CD4-positive, alpha-beta memory T cell (primary cell): ENCODE results near the gene ZFP91. TPM values are rescaled to one million over a fixed set of nuclear protein-coding genes. Genes with fewer than 3 reads are reported as not detected.
A peak's percentile ranks its signal among the peaks of the same experiment; 100 is the strongest.

ENCODE experiments used
- CTCF ChIA-PET: fragments of 350-600 bp; sonication (Branson Sonifier 250); formaldehyde crosslinking; loops from one replicate; lab custom pipeline; 2021; ENCODE audit warnings: inconsistent platforms; ENCODE audit not compliant: partially characterized antibody; lab: Charles Lee
- POLR2A ChIA-PET: fragments of 350-600 bp; sonication (Branson Sonifier 250); formaldehyde crosslinking; loops from one replicate; lab custom pipeline; 2021; ENCODE audit not compliant: partially characterized antibody; lab: Charles Lee
- DNase-seq, 5 donors: peaks; one replicate each; pipeline versions ENCODE4 v3.0.0 to v3.0.0-alpha.2; 2020 to 2022; ENCODE audit warnings: mixed read lengths in 1 of 5
- H3K27ac ChIP-seq: one replicate; pipeline ENCODE4 v1.7.0; 2013; ENCODE audit warnings: low read depth, low read length
- H3K27me3 ChIP-seq: 2 replicates; pipeline ENCODE4 v1.7.0; 2013; ENCODE audit warnings: mild to moderate bottlenecking, low read length, moderate library complexity; ENCODE audit not compliant: insufficient read depth
- H3K36me3 ChIP-seq: 2 replicates; pipeline ENCODE4 v1.7.0; 2013; ENCODE audit warnings: mild to moderate bottlenecking, low read length, moderate library complexity; ENCODE audit not compliant: insufficient read depth
- H3K4me1 ChIP-seq: 2 replicates; pipeline ENCODE4 v1.7.0; 2013; ENCODE audit warnings: mild to moderate bottlenecking, low read length, moderate library complexity; ENCODE audit not compliant: insufficient read depth
- H3K4me3 ChIP-seq, 2 donors: one replicate each; pipeline ENCODE4 v1.7.0; 2013; ENCODE audit warnings: low read length in 2 of 2, mild to moderate bottlenecking in 1 of 2
- H3K9me3 ChIP-seq, 2 donors: one replicate each; pipeline ENCODE4 v1.7.0; 2013; ENCODE audit warnings: low read length in 2 of 2, control low read depth in 1 of 2; ENCODE audit not compliant: control insufficient read depth in 1 of 2
- H3K27ac Mint-ChIP-seq, 7 donors: one replicate each; pipeline ENCODE4 v1.8.0; 2020 to 2021; ENCODE audit warnings: mixed read lengths in 7 of 7, mild to moderate bottlenecking in 6 of 7, inconsistent platforms in 3 of 7, moderate library complexity in 3 of 7
- H3K27me3 Mint-ChIP-seq, 2 donors: one replicate each; pipeline ENCODE4 v1.8.0; 2020 to 2021; ENCODE audit warnings: mixed read lengths in 2 of 2
- H3K36me3 Mint-ChIP-seq, 2 donors: one replicate each; pipeline ENCODE4 v1.8.0; 2020 to 2021; ENCODE audit warnings: mixed read lengths in 2 of 2, inconsistent platforms in 1 of 2, mild to moderate bottlenecking in 1 of 2
- H3K4me1 Mint-ChIP-seq, 4 donors: one replicate each; pipeline ENCODE4 v1.8.0; 2020 to 2021; ENCODE audit warnings: mixed read lengths in 4 of 4, mild to moderate bottlenecking in 1 of 4
- H3K4me3 Mint-ChIP-seq, 8 donors: one replicate each; pipeline ENCODE4 v1.8.0; 2020 to 2021; ENCODE audit warnings: mixed read lengths in 8 of 8, mild to moderate bottlenecking in 7 of 8, moderate library complexity in 6 of 8, inconsistent platforms in 3 of 8
- H3K9me3 Mint-ChIP-seq, 8 donors: one replicate each; pipeline ENCODE4 v1.8.0; 2020 to 2021; ENCODE audit warnings: mixed read lengths in 8 of 8, mild to moderate bottlenecking in 5 of 8, inconsistent platforms in 3 of 8, moderate library complexity in 1 of 8
- intact Hi-C: fragments of 100-400 bp; cut with micrococcal nuclease; formaldehyde crosslinking; loops from one replicate; pipeline ENCODE4 v1.15.1; 2023
- polyA plus RNA-seq, 2 donors: library from polyadenylated mRNA; unstranded; fragments of 300-500 nt; fragmentation: Illumina TruSeq; gene quantifications; one replicate each; pipeline ENCODE4 v1.2.3, GENCODE V29; 2021
- total RNA-seq, 2 experiments: library from RNA; stranded (reverse); gene quantifications; one replicate each; pipeline ENCODE4 v1.2.3, GENCODE V29; 2021

The ZFP91 gene, protein sequence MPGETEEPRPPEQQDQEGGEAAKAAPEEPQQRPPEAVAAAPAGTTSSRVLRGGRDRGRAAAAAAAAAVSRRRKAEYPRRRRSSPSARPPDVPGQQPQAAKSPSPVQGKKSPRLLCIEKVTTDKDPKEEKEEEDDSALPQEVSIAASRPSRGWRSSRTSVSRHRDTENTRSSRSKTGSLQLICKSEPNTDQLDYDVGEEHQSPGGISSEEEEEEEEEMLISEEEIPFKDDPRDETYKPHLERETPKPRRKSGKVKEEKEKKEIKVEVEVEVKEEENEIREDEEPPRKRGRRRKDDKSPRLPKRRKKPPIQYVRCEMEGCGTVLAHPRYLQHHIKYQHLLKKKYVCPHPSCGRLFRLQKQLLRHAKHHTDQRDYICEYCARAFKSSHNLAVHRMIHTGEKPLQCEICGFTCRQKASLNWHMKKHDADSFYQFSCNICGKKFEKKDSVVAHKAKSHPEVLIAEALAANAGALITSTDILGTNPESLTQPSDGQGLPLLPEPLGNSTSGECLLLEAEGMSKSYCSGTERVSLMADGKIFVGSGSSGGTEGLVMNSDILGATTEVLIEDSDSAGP
- total RNA-seq (10 to 100 TPM; 38.0 to 38.4 TPM), polyA plus RNA-seq (1 to 10 TPM; 3.8 to 7.3 TPM)

DNA sequence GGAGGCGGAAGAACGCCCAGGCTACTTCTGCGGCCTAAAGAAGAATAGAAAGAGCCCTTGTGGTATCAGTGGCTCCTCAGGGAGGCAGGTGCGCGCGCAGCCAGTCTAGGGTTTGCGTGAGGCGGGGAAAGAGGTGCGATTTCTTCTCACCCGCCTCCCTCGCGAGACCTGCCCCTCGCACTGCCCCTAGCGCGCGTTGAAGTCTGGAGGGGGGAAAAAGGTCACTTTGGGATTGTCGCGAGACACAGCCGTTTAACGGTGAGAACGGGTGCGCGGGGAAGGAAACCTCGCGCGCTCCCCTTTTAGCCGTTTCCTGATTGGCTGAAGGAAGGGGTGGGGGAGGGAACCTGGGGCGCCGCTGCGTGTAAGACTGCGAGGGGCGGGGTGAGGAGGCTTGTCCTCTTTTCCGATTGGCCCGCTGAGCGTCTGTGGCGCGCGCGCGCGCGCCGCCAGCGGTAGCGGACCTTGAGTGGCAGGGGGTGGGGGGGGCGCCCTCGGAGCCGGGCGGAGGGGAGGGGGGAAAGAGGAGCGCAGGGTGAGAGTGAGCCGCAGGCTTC lies at the start of gene ZFP91:
ZFP91 (plus strand) TSS at position 429 of the 557 bp plus-strand sequence. CDS start 219 bp downstream, outside the sequence.
- Mint-ChIP-seq H3K27ac (peak within 1 kb of the TSS; percentile 99 to 100 (median 100)), H3K9me3 (peaks cover 0 to 14% (median 0%) of the 10 kb centered on the region in 8 donors), H3K36me3 (peaks cover 0 to 36% of the 10 kb centered on the region in 2 donors), H3K4me1 (peaks cover 35 to 90% (median 59%) of the 10 kb centered on the region in 4 donors), H3K4me3 (peak within 1 kb of the TSS; percentile 93 to 99 (median 98)), H3K27me3 (peaks cover 0 to 3% of the 10 kb centered on the region in 2 donors)
- H3K4me1 ChIP-seq = peaks cover 74% of the 10 kb centered on the region
- no peaks in the 10 kb centered on the region for H3K27me3 ChIP-seq
- ChIA-PET POLR2A (interaction anchor here (0.8 to 6.4 kb wide), 11 partner anchors 8 to 1243 kb away, joined by 3 to 109 read pairs (median 5); partner anchors contain the start of genes MED19 and SSRP1), CTCF (interaction anchor here (8.6 kb wide), 1 partner anchor 12 kb away, joined by 187 read pairs; no protein-coding TSS in a partner anchor)
- peak; percentile 92 to 99 (median 95) for DNase-seq
- intact Hi-C loops = loop anchor here (1.0 to 10.0 kb wide), 16 partner anchors 10 to 1244 kb away; partner anchors contain the start of genes CLP1, FAM111B, MED19 and SELENOH
- H3K27ac ChIP-seq = peak within 1 kb of the TSS; percentile 99
- H3K4me3 ChIP-seq = peak within 1 kb of the TSS; percentile 63 to 96
- H3K9me3 ChIP-seq = no peaks in the 10 kb centered on the region
- H3K36me3 ChIP-seq = no peaks in the 10 kb centered on the region

DNA sequence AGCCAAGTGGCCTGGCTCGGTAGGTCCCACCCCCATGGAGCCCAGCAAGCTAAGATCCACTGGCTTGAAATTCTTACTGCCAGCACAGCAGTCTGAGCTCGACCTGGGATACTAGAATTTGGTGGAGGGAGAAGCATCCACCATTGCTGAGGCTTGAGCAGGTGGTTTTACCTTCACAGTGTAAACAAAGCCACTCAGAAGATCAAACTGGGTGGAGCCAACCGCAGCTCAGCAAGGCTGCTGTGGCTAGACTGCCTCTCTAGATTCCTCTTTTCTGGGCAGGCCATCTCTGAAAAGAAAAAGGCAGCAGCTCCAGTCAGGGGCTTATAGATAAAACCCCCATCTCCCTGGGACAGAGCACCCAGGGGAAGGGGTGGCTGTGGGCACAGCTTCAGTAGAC lies 48.6 kb upstream of the ZFP91 start:
- peaks cover 17% of the 10 kb centered on the region for H3K36me3 ChIP-seq
- H3K36me3 Mint-ChIP-seq = peaks cover 60 to 76% of the 10 kb centered on the region in 2 donors
- no peak overlapping the region for H3K4me3 ChIP-seq
- H3K4me3 Mint-ChIP-seq = peak overlapping the region in 7 of 8 donors; percentile 5 to 56 (median 33)
- POLR2A ChIA-PET = interaction anchor here (1.1 to 2.0 kb wide), 4 partner anchors 10 to 47 kb away, joined by 5 to 8 read pairs (median 8); partner anchors contain the start of gene LPXN
- no peaks in the 10 kb centered on the region for H3K27me3 Mint-ChIP-seq
- H3K4me1 ChIP-seq = peaks cover 31% of the 10 kb centered on the region
- peak overlapping the region; percentile 12 for H3K27ac ChIP-seq
- no peaks in the 10 kb centered on the region for H3K9me3 ChIP-seq
- peak; percentile 34 to 56 (median 40) for DNase-seq
- CTCF ChIA-PET = interaction anchor here (0.8 to 1.8 kb wide), 6 partner anchors 11 to 99 kb away, joined by 3 to 13 read pairs (median 4); no protein-coding TSS in a partner anchor
- intact Hi-C loops = no loop called here
- peaks cover 31 to 63% (median 47%) of the 10 kb centered on the region in 4 donors for H3K4me1 Mint-ChIP-seq
- H3K27me3 ChIP-seq = no peaks in the 10 kb centered on the region
- peak overlapping the region; percentile 53 to 95 (median 80) for H3K27ac Mint-ChIP-seq
- peaks cover 0 to 3% (median 0%) of the 10 kb centered on the region in 8 donors for H3K9me3 Mint-ChIP-seq

DNA sequence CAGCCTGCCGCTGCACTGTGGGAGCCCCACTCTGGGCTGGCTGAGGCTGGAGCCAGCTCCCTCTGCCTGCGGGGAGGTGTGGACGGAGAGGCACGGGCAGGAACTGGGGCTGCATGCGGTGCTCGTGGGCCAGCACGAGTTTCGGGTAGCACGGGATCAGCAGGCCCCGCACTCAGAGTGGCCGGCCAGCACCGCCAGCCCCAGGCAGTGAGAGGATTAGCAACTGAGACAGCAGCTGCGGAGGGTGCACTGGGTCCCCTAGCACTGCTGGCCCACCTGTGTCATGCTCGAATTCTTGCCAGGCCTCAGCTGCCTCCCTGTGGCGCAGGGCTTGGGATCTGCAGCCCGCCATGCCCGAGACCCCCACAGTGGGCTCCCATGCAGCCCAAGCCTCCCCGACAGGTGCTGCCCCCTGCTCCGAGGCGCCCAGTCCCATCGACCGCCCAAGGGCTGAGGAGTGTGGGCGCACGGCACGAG lies 47.0 kb upstream of the ZFP91 start:
- H3K27me3 ChIP-seq = no peaks in the 10 kb centered on the region
- intact Hi-C loops = no loop called here
- POLR2A ChIA-PET = no interaction called here
- Mint-ChIP-seq H3K27me3 (no peaks in the 10 kb centered on the region), H3K4me1 (peaks cover 35 to 69% (median 48%) of the 10 kb centered on the region in 4 donors), H3K27ac (peak overlapping the region in 2 of 7 donors; percentile 84 to 95), H3K9me3 (peaks cover 0 to 3% (median 0%) of the 10 kb centered on the region in 8 donors), H3K4me3 (no peak overlapping the region), H3K36me3 (peaks cover 74 to 84% of the 10 kb centered on the region in 2 donors)
- no peak overlapping the region for H3K27ac ChIP-seq
- peaks cover 15% of the 10 kb centered on the region for H3K36me3 ChIP-seq
- no peaks in the 10 kb centered on the region for H3K9me3 ChIP-seq
- peaks cover 18% of the 10 kb centered on the region for H3K4me1 ChIP-seq
- H3K4me3 ChIP-seq = no peak overlapping the region
- CTCF ChIA-PET = interaction anchor here (0.7 to 2.5 kb wide), 2 partner anchors 36 to 44 kb away, joined by 3 to 16 read pairs; partner anchors contain the start of gene LPXN
- no peak for DNase-seq

DNA sequence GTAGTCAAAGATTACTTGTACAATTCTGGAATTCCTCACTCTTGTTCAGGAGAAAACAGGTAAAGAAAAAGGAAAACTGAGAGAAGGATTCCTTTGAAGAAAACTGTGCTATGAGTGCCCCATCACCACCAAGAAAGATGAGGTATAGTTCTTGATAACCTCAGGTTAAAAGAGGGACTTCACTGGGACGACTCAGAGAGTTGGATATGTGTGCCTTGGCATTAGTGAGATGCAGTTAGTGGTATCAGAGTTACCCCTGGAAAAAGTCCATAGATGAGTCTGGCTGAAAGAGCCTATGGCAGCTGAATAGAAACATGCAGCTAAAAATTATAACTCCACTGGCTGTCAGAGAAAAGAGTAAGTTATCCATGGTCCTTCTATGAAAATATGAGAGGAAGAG lies 32.0 kb upstream of the ZFP91 start:
- Histone ChIP-seq H3K27ac (no peak overlapping the region), H3K4me3 (no peak overlapping the region), H3K9me3 (no peaks in the 10 kb centered on the region), H3K27me3 (no peaks in the 10 kb centered on the region), H3K36me3 (peaks cover 69% of the 10 kb centered on the region), H3K4me1 (no peaks in the 10 kb centered on the region)
- no peak for DNase-seq
- peaks cover 83 to 87% of the 10 kb centered on the region in 2 donors for H3K36me3 Mint-ChIP-seq
- intact Hi-C loops = no loop called here
- no peak overlapping the region for H3K4me3 Mint-ChIP-seq
- ChIA-PET POLR2A (interaction anchor here (1.1 kb wide), 1 partner anchor 16 kb away, joined by 3 read pairs; no protein-coding TSS in a partner anchor), CTCF (interaction anchor here (1.2 to 1.9 kb wide), 2 partner anchors 21 to 23 kb away, joined by 4 to 5 read pairs; no protein-coding TSS in a partner anchor)
- peaks cover 0 to 4% (median 0%) of the 10 kb centered on the region in 8 donors for H3K9me3 Mint-ChIP-seq
- H3K27me3 Mint-ChIP-seq = no peaks in the 10 kb centered on the region
- peaks cover 8 to 33% (median 11%) of the 10 kb centered on the region in 4 donors for H3K4me1 Mint-ChIP-seq
- H3K27ac Mint-ChIP-seq = peak overlapping the region in 5 of 7 donors; percentile 29 to 84 (median 73)

DNA sequence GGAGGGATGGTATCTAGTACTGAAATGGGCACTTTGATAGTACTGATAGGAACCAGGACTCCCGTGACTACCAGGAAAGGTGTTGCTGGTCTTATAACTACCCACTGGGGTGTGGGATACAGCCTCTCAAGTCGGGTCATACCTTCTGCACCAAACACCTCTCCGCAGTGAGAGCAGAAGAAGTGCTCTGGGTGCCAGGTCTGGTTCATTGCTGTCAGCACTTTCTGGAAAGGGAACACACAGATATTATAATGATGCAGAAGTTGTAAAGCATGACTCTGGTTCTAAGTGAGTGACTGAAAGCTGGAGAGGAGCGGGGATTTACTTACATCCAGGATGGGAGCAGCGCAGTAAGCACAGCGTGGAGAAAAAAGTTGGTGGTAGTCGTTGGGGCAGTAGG lies 29.2 kb upstream of the ZFP91 start:
- ChIA-PET POLR2A (no interaction called here), CTCF (no interaction called here)

DNA sequence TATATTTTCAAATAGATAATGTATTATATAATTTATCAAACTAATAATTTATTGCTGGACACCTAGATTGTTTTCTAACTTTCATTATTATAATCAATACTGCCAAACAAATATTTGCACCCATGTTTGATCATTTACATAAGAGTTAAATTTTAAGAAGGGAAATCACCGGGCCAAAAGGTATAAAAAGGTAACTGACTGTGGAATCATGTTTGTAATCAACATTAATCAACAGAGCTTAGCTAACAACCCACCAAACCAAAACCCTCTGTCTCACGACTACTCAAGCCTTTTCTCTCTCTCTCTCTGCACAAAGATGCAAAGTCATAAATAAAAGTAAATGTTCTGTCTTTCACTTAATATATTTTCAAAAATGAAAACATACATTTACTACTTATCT lies 18.0 kb upstream of the ZFP91 start:
- no peak for DNase-seq
- Histone ChIP-seq H3K27ac (no peak overlapping the region), H3K9me3 (no peaks in the 10 kb centered on the region), H3K4me1 (peaks cover 69% of the 10 kb centered on the region), H3K4me3 (no peak overlapping the region), H3K36me3 (peaks cover 12% of the 10 kb centered on the region), H3K27me3 (no peaks in the 10 kb centered on the region)
- peaks cover 47 to 84% (median 53%) of the 10 kb centered on the region in 4 donors for H3K4me1 Mint-ChIP-seq
- POLR2A ChIA-PET = interaction anchor here (0.6 to 1.4 kb wide), 3 partner anchors 8 to 16 kb away, joined by 3 read pairs; partner anchors contain the start of gene LPXN
- no peaks in the 10 kb centered on the region for H3K27me3 Mint-ChIP-seq
- H3K9me3 Mint-ChIP-seq = no peaks in the 10 kb centered on the region
- H3K36me3 Mint-ChIP-seq = peaks cover 30 to 55% of the 10 kb centered on the region in 2 donors
- peak overlapping the region in 6 of 7 donors; percentile 41 to 74 (median 63) for H3K27ac Mint-ChIP-seq
- peak overlapping the region in 2 of 8 donors; percentile 13 to 32 for H3K4me3 Mint-ChIP-seq
- intact Hi-C loops = loop anchor here (10.0 kb wide), 1 partner anchor 54 kb away; no protein-coding TSS in a partner anchor
- CTCF ChIA-PET = interaction anchor here (0.9 to 2.5 kb wide), 5 partner anchors 7 to 37 kb away, joined by 4 to 20 read pairs (median 6); no protein-coding TSS in a partner anchor

More for the DNA sequence above, 29.2 kb upstream of the ZFP91 start:
- Histone ChIP-seq H3K9me3 (no peaks in the 10 kb centered on the region), H3K4me1 (no peaks in the 10 kb centered on the region), H3K27me3 (no peaks in the 10 kb centered on the region), H3K27ac (no peak overlapping the region), H3K4me3 (no peak overlapping the region), H3K36me3 (peaks cover 84% of the 10 kb centered on the region)
- peak overlapping the region in 2 of 7 donors; percentile 38 to 66 for H3K27ac Mint-ChIP-seq
- H3K36me3 Mint-ChIP-seq = peaks cover 92 to 96% of the 10 kb centered on the region in 2 donors
- DNase-seq = no peak
- H3K4me3 Mint-ChIP-seq = no peak overlapping the region
- intact Hi-C loops = no loop called here
- peaks cover 0 to 4% (median 0%) of the 10 kb centered on the region in 8 donors for H3K9me3 Mint-ChIP-seq
- peaks cover 5 to 35% (median 16%) of the 10 kb centered on the region in 4 donors for H3K4me1 Mint-ChIP-seq
- H3K27me3 Mint-ChIP-seq = no peaks in the 10 kb centered on the region
